Body of pancreas (tissue), 4 donors: ENCODE measurements around the gene MCF2L2. TPM values are rescaled to one million over a fixed set of nuclear protein-coding genes. Genes with fewer than 3 reads are reported as not detected.
"Not testable (repeated sequence)": the region's sequence is repeated elsewhere in the genome, so short reads cannot be mapped to it uniquely, and the experiment has no call there.

Experiments
- ATAC-seq: fragments of 150-250 bp; one replicate; pipeline ENCODE4 v1.9.1; 2016
- DNase-seq, 4 donors: peaks; one replicate each; pipeline ENCODE4 v3.0.0-alpha.2; 2019
- H3K27ac ChIP-seq, 4 donors: fragments of 200-600 bp; sonication (generic); 1 replicate in 3 of 4; 2 replicates in 1 of 4; pipeline versions ENCODE4 v1.5.1 to v1.6.1; 2016 to 2019; ENCODE audit warnings: mild to moderate bottlenecking in 1 of 4, mixed read lengths in 1 of 4, moderate library complexity in 1 of 4
- H3K27me3 ChIP-seq, 2 donors: fragments of 200-600 bp; sonication (generic); one replicate each; pipeline ENCODE4 v1.6.0; 2016; ENCODE audit warnings: mild to moderate bottlenecking in 1 of 2
- H3K36me3 ChIP-seq, 2 donors: fragments of 200-600 bp; sonication (generic); replicated peaks in 1 of 2; 2 replicates each; pipeline ENCODE4 v1.5.1; 2016; ENCODE audit warnings: low read depth in 2 of 2; ENCODE audit not compliant: insufficient read depth in 1 of 2
- H3K4me1 ChIP-seq: fragments of 200-600 bp; sonication (generic); one replicate; pipeline ENCODE4 v1.6.0; 2016
- H3K4me3 ChIP-seq, 2 donors: fragments of 200-600 bp; sonication (generic); 1 replicate in 1 of 2; 2 replicates in 1 of 2; pipeline ENCODE4 v1.5.1; 2016 to 2019
- H3K9me3 ChIP-seq, 3 donors: fragments of 200-600 bp; sonication (generic); 1 replicate in 2 of 3; 2 replicates in 1 of 3; pipeline ENCODE4 v1.5.1; 2016
- CTCF ChIP-seq, 7 experiments: fragments of 450-650 bp in 4 of 7; fragments of 200-600 bp in 3 of 7; sonication (generic) in 3 of 7; IDR thresholded peaks; one replicate each; pipeline ENCODE4 v1.5.1; 2016 to 2019; ENCODE audit warnings: antibody characterized with exemption in 7 of 7
- POLR2A ChIP-seq, 3 donors: fragments of 450-650 bp; IDR thresholded peaks; one replicate each; pipeline ENCODE4 v1.6.1; 2016; ENCODE audit warnings: antibody characterized with exemption in 3 of 3, mild to moderate bottlenecking in 2 of 3
- WGBS, 2 donors: methylation state at CpG; one replicate each; pipeline ENCODE4 v1.1.5; 2017; 5-methylcytosine and 5-hydroxymethylcytosine counted together
- intact Hi-C: fragments of 100-400 bp; cut with DNase I; formaldehyde crosslinking; loops from one replicate; pipeline ENCODE4 v1.15.1; 2023
- total RNA-seq, 2 donors: library from RNA; depleted of rRNA; stranded (reverse); fragments of >200 nt; gene quantifications; one replicate each; pipeline ENCODE4 v1.1.0, GENCODE V29; 2016

The MCF2L2 gene
- total RNA-seq, 2 donors from 2014 or later: 0.26 TPM; not detected in 1

GRCh38 chr3:183472155-183472554 is 43.7 kb upstream of the MCF2L2 start:
- intact Hi-C loops: no loop called here
- Histone ChIP-seq H3K4me3 (no peak overlapping the region), H3K36me3 (no peaks in the 10 kb centered on the region), H3K4me1 (peaks cover 8% of the 10 kb centered on the region), H3K27me3 (no peaks in the 10 kb centered on the region), H3K9me3 (no peaks in the 10 kb centered on the region), H3K27ac (no peak overlapping the region)
- WGBS, 2 donors: 55 to 57% methylated on average over 6 of the region's 6 CpGs
- no peak for ATAC-seq
- TF ChIP-seq CTCF (IDR thresholded peaks at IDR 0.05) (no peak), POLR2A (IDR thresholded peaks at IDR 0.05) (no peak)
- no peak for DNase-seq

- WGBS, 2 donors: 62 to 80% methylated on average over 1 of the region's 1 CpG
- ATAC-seq: no peak
- intact Hi-C loops: loop anchor here (5.0 kb wide), 1 partner anchor 299 kb away; no protein-coding TSS in a partner anchor
These were observed 40.0 kb upstream of the MCF2L2 start for GRCh38 chr3:183468424-183468823.

GRCh38 chr3:183466575-183466974 is 38.2 kb upstream of the MCF2L2 start:
- Histone ChIP-seq H3K27me3 (no peaks in the 10 kb centered on the region), H3K9me3 (no peaks in the 10 kb centered on the region), H3K4me3 (no peak overlapping the region), H3K36me3 (no peaks in the 10 kb centered on the region), H3K4me1 (peaks cover 19% of the 10 kb centered on the region), H3K27ac (no peak overlapping the region)
- no peak for ATAC-seq
- 78 to 87% methylated on average over 3 of the region's 3 CpGs for WGBS, 2 donors
- TF ChIP-seq POLR2A (IDR thresholded peaks at IDR 0.05) (no peak), CTCF (IDR thresholded peaks at IDR 0.05) (no peak)
- no peak for DNase-seq
- intact Hi-C loops: loop anchor here (5.0 kb wide), 1 partner anchor 301 kb away; no protein-coding TSS in a partner anchor

More at GRCh38 chr3:183468424-183468823, 40.0 kb upstream of the MCF2L2 start:
- H3K36me3 ChIP-seq: no peaks in the 10 kb centered on the region
- no peak for DNase-seq
- no peaks in the 10 kb centered on the region for H3K9me3 ChIP-seq
- no peak for TF ChIP-seq CTCF (IDR thresholded peaks at IDR 0.05)
- no peak for TF ChIP-seq POLR2A (IDR thresholded peaks at IDR 0.05)
- no peak overlapping the region for H3K27ac ChIP-seq
- no peak overlapping the region for H3K4me3 ChIP-seq
- peaks cover 19% of the 10 kb centered on the region for H3K4me1 ChIP-seq
- no peaks in the 10 kb centered on the region for H3K27me3 ChIP-seq

GRCh38 chr3:183465710-183466109 is 37.3 kb upstream of the MCF2L2 start:
- peaks cover 19% of the 10 kb centered on the region for H3K4me1 ChIP-seq
- not testable (repeated sequence) for ATAC-seq, H3K27me3 ChIP-seq, H3K9me3 ChIP-seq, DNase-seq, H3K27ac ChIP-seq, H3K36me3 ChIP-seq, H3K4me3 ChIP-seq
- intact Hi-C loops: loop anchor here (5.0 kb wide), 1 partner anchor 302 kb away; no protein-coding TSS in a partner anchor
- WGBS, 2 donors: 82 to 84% methylated on average over 13 of the region's 13 CpGs

GRCh38 chr3:183464480-183464879 is 36.1 kb upstream of the MCF2L2 start:
- Histone ChIP-seq H3K9me3 (no peaks in the 10 kb centered on the region), H3K27ac (no peak overlapping the region), H3K4me1 (peaks cover 17% of the 10 kb centered on the region), H3K27me3 (no peaks in the 10 kb centered on the region), H3K4me3 (no peak overlapping the region), H3K36me3 (no peaks in the 10 kb centered on the region)
- DNase-seq (peak in 2 of 4 donors; percentile 51 to 63), ATAC-seq (peak; percentile 66)
- WGBS, 2 donors: 33 to 39% methylated on average over 2 of the region's 2 CpGs
- no peak for TF ChIP-seq CTCF (IDR thresholded peaks at IDR 0.05)
- no peak for TF ChIP-seq POLR2A (IDR thresholded peaks at IDR 0.05)
- intact Hi-C loops: no loop called here
